HepG2 (cell line): Measurements from ENCODE around the gene CTDSP1. TPM values are rescaled to one million over a fixed set of nuclear protein-coding genes. Genes with fewer than 3 reads are reported as not detected.
A peak's percentile ranks its signal among the peaks of the same experiment; 100 is the strongest.

Experiments
- AFF4 ChIP-seq: sonication (generic); formaldehyde crosslinking; IDR thresholded peaks from 2 replicates; pipeline ENCODE4 v1.4.0; 2020; ENCODE audit warnings: missing genetic modification reagents
- CENPBD1 ChIP-seq: sonication (generic); formaldehyde crosslinking; IDR thresholded peaks from 2 replicates; pipeline ENCODE4 v1.8.0; 2022; ENCODE audit warnings: missing genetic modification reagents, low read depth, mild to moderate bottlenecking, borderline replicate concordance
- HHEX ChIP-seq: IDR thresholded peaks from 2 replicates; pipeline ENCODE4 v1.6.1; 2016; ENCODE audit warnings: control low read depth
- KDM6A ChIP-seq: IDR thresholded peaks from 2 replicates; pipeline ENCODE4 v1.6.1; 2016; ENCODE audit warnings: low read depth
- MED13 ChIP-seq: sonication (generic); formaldehyde crosslinking; IDR thresholded peaks from 2 replicates; pipeline ENCODE4 v1.5.0; 2020; ENCODE audit warnings: missing genetic modification reagents
- MTF2 ChIP-seq: sonication (generic); formaldehyde crosslinking; IDR thresholded peaks from 2 replicates; pipeline ENCODE4 v1.5.0; 2020; ENCODE audit warnings: missing genetic modification reagents, borderline replicate concordance
- RARG ChIP-seq: sonication (generic); formaldehyde crosslinking; IDR thresholded peaks from 2 replicates; pipeline ENCODE4 v1.4.0; 2020; ENCODE audit warnings: low read depth, mild to moderate bottlenecking, missing genetic modification reagents
- RERE ChIP-seq: IDR thresholded peaks from 2 replicates; pipeline ENCODE4 v1.6.1; 2016; ENCODE audit warnings: low read depth, missing genetic modification reagents, missing compliant biosample characterization
- SUZ12 ChIP-seq: fragments of 150-350 bp; IDR thresholded peaks from 2 replicates; pipeline ENCODE4 v1.6.1; 2014; ENCODE audit warnings: low read depth, low read length
- ZNF766 ChIP-seq: sonication (generic); formaldehyde crosslinking; IDR thresholded peaks from 2 replicates; pipeline ENCODE4 v1.5.0; 2020; ENCODE audit warnings: missing genetic modification reagents, borderline replicate concordance
- polyA plus RNA-seq, 8 experiments: library from polyadenylated mRNA; depleted of rRNA in 3 of 8; stranded (reverse) in 7 of 8; unstranded in 1 of 8; fragments of >200 nt; fragmentation: Illumina TruSeq in 4 of 8; extraction: Trizol in 4 of 8; gene quantifications; 2 replicates each; pipeline versions ENCODE4 v1.2.1 to v1.2.3, GENCODE V29; 2011 to 2016; ENCODE audit warnings: low read depth in 4 of 8, missing spikeins in 1 of 8, mixed read lengths in 1 of 8; ENCODE audit not compliant: insufficient read depth in 1 of 8
- total RNA-seq, 5 experiments: library from RNA; depleted of rRNA; stranded (reverse); fragments of >200 nt; fragmentation: Illumina TruSeq; extraction: Trizol; gene quantifications; 2 replicates each; pipeline ENCODE4 v1.2.3, GENCODE V29; 2016; ENCODE audit warnings: low read depth in 1 of 5
- TF ChIP-seq, protein P1 (sequence below): sonication (generic); formaldehyde crosslinking; IDR thresholded peaks from 2 replicates; pipeline ENCODE4 v1.4.0; 2020; ENCODE audit warnings: missing genetic modification reagents, borderline replicate concordance
- TF ChIP-seq, protein P2 (sequence below): IDR thresholded peaks from 2 replicates; pipeline ENCODE4 v1.6.1; 2016; ENCODE audit warnings: missing compliant biosample characterization, missing genetic modification reagents, borderline replicate concordance

The CTDSP1 gene
- total and polyA plus RNA-seq, 2 of the 13 experiments (the other 11 are each of a cell fraction or from before 2014, with no cell fraction given) = 91.0 to 268 TPM

GRCh38 chr2:218406209-218406948 lies 6.7 kb downstream of the CTDSP1 start (continued):
- TF ChIP-seq, protein P1, sequence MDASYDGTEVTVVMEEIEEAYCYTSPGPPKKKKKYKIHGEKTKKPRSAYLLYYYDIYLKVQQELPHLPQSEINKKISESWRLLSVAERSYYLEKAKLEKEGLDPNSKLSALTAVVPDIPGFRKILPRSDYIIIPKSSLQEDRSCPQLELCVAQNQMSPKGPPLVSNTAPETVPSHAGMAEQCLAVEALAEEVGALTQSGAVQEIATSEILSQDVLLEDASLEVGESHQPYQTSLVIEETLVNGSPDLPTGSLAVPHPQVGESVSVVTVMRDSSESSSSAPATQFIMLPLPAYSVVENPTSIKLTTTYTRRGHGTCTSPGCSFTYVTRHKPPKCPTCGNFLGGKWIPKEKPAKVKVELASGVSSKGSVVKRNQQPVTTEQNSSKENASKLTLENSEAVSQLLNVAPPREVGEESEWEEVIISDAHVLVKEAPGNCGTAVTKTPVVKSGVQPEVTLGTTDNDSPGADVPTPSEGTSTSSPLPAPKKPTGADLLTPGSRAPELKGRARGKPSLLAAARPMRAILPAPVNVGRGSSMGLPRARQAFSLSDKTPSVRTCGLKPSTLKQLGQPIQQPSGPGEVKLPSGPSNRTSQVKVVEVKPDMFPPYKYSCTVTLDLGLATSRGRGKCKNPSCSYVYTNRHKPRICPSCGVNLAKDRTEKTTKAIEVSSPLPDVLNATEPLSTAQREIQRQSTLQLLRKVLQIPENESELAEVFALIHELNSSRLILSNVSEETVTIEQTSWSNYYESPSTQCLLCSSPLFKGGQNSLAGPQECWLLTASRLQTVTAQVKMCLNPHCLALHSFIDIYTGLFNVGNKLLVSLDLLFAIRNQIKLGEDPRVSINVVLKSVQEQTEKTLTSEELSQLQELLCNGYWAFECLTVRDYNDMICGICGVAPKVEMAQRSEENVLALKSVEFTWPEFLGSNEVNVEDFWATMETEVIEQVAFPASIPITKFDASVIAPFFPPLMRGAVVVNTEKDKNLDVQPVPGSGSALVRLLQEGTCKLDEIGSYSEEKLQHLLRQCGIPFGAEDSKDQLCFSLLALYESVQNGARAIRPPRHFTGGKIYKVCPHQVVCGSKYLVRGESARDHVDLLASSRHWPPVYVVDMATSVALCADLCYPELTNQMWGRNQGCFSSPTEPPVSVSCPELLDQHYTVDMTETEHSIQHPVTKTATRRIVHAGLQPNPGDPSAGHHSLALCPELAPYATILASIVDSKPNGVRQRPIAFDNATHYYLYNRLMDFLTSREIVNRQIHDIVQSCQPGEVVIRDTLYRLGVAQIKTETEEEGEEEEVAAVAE (CRISPR knock-in tag) = no peak; the same call in 1 of the 2 replicates
- TF ChIP-seq ZNF766 (CRISPR knock-in tag) (0 out of 2 replicates have a peak, but pooled peaks have one; percentile 72), RERE (peak; percentile 27; the same call in 1 of the 2 replicates), KDM6A (CRISPR knock-in tag) (no peak), RARG (CRISPR knock-in tag) (no peak), MED13 (CRISPR knock-in tag) (peak; percentile 81; the same call in 1 of the 2 replicates), CENPBD1 (no peak), AFF4 (CRISPR knock-in tag) (no peak), HHEX (CRISPR knock-in tag) (peak; percentile 37; the same call in 1 of the 2 replicates), SUZ12 (no peak), MTF2 (CRISPR knock-in tag) (no peak; the same call in 1 of the 2 replicates)
- TF ChIP-seq, protein P2, sequence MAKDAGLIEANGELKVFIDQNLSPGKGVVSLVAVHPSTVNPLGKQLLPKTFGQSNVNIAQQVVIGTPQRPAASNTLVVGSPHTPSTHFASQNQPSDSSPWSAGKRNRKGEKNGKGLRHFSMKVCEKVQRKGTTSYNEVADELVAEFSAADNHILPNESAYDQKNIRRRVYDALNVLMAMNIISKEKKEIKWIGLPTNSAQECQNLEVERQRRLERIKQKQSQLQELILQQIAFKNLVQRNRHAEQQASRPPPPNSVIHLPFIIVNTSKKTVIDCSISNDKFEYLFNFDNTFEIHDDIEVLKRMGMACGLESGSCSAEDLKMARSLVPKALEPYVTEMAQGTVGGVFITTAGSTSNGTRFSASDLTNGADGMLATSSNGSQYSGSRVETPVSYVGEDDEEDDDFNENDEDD (CRISPR knock-in tag) = peak; percentile 56; the same call in 1 of the 2 replicates
